ENCODE measurements around the gene CYB5R2. TPM values are rescaled to one million over a fixed set of nuclear protein-coding genes. Genes with fewer than 3 reads are reported as not detected.

CYB5R2 gene
- total RNA-seq, 1 donor from 2014 or later: 2.6 TPM

GRCh38 chr11:7640816-7641215 is 32.5 kb downstream of the CYB5R2 start:
- no peak for DNase-seq
- Mint-ChIP-seq H3K36me3 (ENCODE audit: unreplicated experiment) (no peaks in the 10 kb centered on the region), H3K9me3 (ENCODE audit: unreplicated experiment) (no peaks in the 10 kb centered on the region), H3K4me3 (ENCODE audit: unreplicated experiment) (no peak overlapping the region), H3K27ac (ENCODE audit: unreplicated experiment) (no peak overlapping the region), H3K27me3 (ENCODE audit: unreplicated experiment) (peaks cover 1% of the 10 kb centered on the region), H3K4me1 (ENCODE audit: low read depth, unreplicated experiment) (no peaks in the 10 kb centered on the region)
- TF ChIP-seq CTCF (IDR thresholded peaks at IDR 0.05; ENCODE audit: partially characterized antibody, unreplicated experiment): no peak

GRCh38 chr11:7639643-7640025 is 33.7 kb downstream of the CYB5R2 start:
- Mint-ChIP-seq H3K27ac (ENCODE audit: unreplicated experiment) (no peak overlapping the region), H3K4me1 (ENCODE audit: low read depth, unreplicated experiment) (no peaks in the 10 kb centered on the region), H3K4me3 (ENCODE audit: unreplicated experiment) (no peak overlapping the region), H3K27me3 (ENCODE audit: unreplicated experiment) (peaks cover 1% of the 10 kb centered on the region), H3K36me3 (ENCODE audit: unreplicated experiment) (no peaks in the 10 kb centered on the region), H3K9me3 (ENCODE audit: unreplicated experiment) (no peaks in the 10 kb centered on the region)
- no peak for DNase-seq
- TF ChIP-seq CTCF (IDR thresholded peaks at IDR 0.05; ENCODE audit: partially characterized antibody, unreplicated experiment): no peak

DNA sequence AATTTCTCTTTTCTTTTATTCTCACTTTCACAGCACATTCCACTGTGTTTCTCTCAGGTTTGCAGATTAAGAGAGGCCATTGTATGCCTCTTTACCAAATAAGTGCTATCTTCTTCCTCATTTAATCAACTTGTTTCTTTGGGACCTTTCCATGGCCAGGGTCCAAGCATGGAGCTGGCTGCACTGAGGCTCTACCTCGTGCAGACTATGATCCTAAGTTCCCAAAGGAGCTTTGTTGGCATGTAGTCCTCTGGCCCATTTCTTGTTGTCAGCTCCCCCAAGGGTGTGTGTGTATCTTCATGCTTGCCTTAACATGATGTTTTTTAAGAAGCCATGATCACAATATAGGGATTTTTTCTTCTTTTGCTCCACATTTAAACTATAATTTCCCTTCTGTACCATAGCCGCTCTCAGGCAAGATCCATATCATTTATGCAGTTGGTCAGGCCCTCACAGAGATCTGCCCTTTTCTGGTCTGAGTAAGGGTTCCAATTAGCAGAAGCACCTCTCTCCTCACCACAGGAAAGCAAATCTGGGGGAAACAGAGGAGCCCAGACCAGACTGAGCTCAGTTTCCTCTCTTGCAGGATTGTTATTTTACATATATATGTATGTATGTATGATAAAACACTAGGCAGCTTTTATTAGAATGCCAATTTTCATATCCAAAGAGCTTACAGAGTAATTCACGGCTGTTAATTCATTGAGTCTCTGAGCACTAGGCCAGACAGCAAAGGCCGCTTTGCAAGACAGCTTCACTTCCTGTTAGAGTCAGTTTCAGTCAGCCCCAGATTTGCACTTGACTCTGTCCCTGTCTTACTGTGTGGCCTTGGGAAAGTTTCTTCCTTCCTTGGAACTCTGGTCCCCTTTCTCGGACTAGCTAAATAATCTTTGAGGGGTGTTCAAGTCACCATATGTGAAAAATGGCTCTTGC is 34.3 kb downstream of the CYB5R2 start:
- no peak for DNase-seq
- Mint-ChIP-seq H3K27ac (ENCODE audit: unreplicated experiment) (no peak overlapping the region), H3K27me3 (ENCODE audit: unreplicated experiment) (peaks cover 1% of the 10 kb centered on the region), H3K36me3 (ENCODE audit: unreplicated experiment) (no peaks in the 10 kb centered on the region), H3K4me3 (ENCODE audit: unreplicated experiment) (no peak overlapping the region), H3K4me1 (ENCODE audit: low read depth, unreplicated experiment) (no peaks in the 10 kb centered on the region), H3K9me3 (ENCODE audit: unreplicated experiment) (no peaks in the 10 kb centered on the region)
- no peak for TF ChIP-seq CTCF (IDR thresholded peaks at IDR 0.05; ENCODE audit: partially characterized antibody, unreplicated experiment)

DNA sequence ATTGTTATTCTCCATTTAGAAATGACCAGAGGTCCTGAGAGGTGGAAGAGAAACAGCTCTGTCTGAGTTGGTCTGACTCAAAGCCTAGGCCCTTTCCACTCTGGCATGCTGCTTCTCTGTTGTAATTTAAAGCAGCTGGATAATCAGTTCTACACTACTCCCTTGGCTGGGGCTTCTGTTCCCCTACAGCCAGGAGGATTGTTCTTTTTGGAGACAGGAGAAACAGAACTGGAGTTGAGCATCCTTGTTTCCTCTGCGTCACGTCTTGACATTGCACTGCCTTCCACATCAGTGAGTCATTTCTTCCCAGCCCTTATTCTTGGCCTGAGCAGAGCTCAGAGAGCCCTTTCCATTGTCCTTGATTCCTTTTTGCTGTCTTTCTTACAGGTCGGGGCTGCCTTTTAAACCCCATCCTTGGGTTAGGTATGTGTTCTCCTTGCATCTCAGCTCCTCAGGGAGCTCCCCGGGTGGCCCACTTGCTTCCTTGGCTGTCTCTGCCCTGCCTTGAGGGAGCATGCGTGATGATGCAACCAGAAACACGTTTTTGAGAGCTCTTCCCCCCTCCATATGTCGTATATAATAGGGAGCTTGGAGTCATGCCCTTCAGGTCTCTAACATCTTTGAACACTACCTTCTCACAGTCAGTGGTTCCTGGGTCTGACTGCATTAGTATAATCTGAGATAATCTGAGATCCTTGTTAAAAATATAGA is 35.7 kb downstream of the CYB5R2 start:
- no peak overlapping the region for H3K4me3 Mint-ChIP-seq (ENCODE audit: unreplicated experiment)
- DNase-seq: no peak

More for the DNA sequence above, 35.7 kb downstream of the CYB5R2 start:
- Mint-ChIP-seq H3K36me3 (ENCODE audit: unreplicated experiment) (no peaks in the 10 kb centered on the region), H3K27me3 (ENCODE audit: unreplicated experiment) (peaks cover 1% of the 10 kb centered on the region), H3K9me3 (ENCODE audit: unreplicated experiment) (no peaks in the 10 kb centered on the region), H3K27ac (ENCODE audit: unreplicated experiment) (no peak overlapping the region), H3K4me1 (ENCODE audit: low read depth, unreplicated experiment) (no peaks in the 10 kb centered on the region)
- TF ChIP-seq CTCF (IDR thresholded peaks at IDR 0.05; ENCODE audit: partially characterized antibody, unreplicated experiment): no peak

Measured in glutamatergic neuron (in vitro differentiated cells).